Measurements from ENCODE around the gene C3orf52. TPM values are rescaled to one million over a fixed set of nuclear protein-coding genes. Genes with fewer than 3 reads are reported as not detected.

The C3orf52 gene
- total RNA-seq, 1 donor from 2014 or later = 3.7 TPM

DNA sequence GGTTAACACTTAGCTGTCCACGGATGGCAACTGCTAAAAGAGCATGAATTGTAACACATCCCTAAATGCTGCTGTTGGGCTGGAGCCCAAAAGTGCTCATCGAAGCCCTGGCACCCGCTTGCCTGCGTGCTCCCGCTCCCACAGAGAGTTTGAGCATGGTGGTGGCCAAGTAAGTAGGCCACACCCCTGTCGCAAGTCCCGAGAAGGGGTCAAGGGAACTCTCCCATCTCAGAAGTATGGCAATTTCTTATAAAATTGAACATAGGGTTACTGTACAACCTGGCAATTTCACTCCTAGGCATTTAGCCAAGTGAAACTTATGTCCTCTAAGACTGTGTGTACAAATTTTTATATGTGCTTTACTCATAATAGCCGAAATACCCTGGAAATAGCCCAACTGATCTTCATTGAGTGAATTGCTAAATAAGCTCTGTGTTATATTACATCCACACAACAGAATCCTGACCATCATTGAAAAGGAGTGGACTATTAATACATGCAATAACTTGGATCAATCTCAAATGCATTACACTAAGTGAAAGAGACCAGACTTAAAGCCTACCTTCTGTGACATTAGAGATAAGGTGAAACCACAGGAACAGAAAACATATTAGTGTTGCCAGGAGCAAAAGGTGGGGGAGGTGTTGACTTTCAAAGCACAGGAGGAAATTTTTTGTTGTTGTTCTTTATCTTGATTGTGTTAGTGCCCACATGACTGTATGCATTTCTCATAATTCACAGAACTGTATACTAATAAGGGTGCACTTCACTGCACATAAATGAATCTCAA is 48.3 kb downstream of the C3orf52 start:
- Histone ChIP-seq H3K36me3 (ENCODE audit: control insufficient read depth in 3 of 3, insufficient read depth in 3 of 3, low read length in 3 of 3) (no peaks in the 10 kb centered on the region), H3K4me1 (ENCODE audit: control insufficient read depth in 3 of 3, insufficient read depth in 3 of 3, low read length in 3 of 3) (peaks cover 0 to 5% (median 0%) of the 10 kb centered on the region in 3 donors), H3K9me3 (ENCODE audit: control insufficient read depth in 3 of 3, low read length in 3 of 3) (no peaks in the 10 kb centered on the region), H3K27ac (ENCODE audit: low read depth, low read length) (no peak overlapping the region), H3K27me3 (ENCODE audit: control insufficient read depth in 3 of 3, insufficient read depth in 3 of 3, low read length in 3 of 3) (no peaks in the 10 kb centered on the region), H3K9ac (ENCODE audit: low read depth in 1 of 3, low read length in 3 of 3) (no peak overlapping the region), H3K4me3 (ENCODE audit: low read length in 3 of 3) (no peak overlapping the region)

DNA sequence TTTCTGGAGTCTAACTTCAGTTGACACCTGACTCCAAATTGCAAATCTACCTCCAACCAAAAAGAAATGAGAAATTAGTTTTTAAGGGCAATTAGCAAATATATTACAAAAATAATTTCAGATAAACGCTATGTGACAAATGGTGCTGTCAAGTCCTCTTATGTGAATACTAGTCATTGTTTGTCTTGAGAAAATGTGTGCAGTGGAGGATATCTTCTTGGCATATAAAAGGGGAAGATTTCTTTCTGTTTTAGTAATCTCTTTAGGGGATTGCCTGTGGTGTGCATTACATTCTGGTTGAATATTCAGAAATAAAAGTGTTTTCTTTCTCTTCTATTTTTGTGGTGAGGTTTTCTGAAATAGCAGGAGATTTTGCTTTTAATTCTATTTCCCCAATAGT is 49.9 kb downstream of the C3orf52 start:
- H3K27me3 ChIP-seq (ENCODE audit: control insufficient read depth in 3 of 3, insufficient read depth in 3 of 3, low read length in 3 of 3) = no peaks in the 10 kb centered on the region
- no peak overlapping the region for H3K4me3 ChIP-seq (ENCODE audit: low read length in 3 of 3)
- H3K27ac ChIP-seq (ENCODE audit: low read depth, low read length) = no peak overlapping the region
- H3K36me3 ChIP-seq (ENCODE audit: control insufficient read depth in 3 of 3, insufficient read depth in 3 of 3, low read length in 3 of 3) = no peaks in the 10 kb centered on the region
- H3K9me3 ChIP-seq (ENCODE audit: control insufficient read depth in 3 of 3, low read length in 3 of 3) = no peaks in the 10 kb centered on the region
- no peak overlapping the region for H3K9ac ChIP-seq (ENCODE audit: low read depth in 1 of 3, low read length in 3 of 3)
- peaks cover 0 to 5% (median 0%) of the 10 kb centered on the region in 3 donors for H3K4me1 ChIP-seq (ENCODE audit: control insufficient read depth in 3 of 3, insufficient read depth in 3 of 3, low read length in 3 of 3)

DNA sequence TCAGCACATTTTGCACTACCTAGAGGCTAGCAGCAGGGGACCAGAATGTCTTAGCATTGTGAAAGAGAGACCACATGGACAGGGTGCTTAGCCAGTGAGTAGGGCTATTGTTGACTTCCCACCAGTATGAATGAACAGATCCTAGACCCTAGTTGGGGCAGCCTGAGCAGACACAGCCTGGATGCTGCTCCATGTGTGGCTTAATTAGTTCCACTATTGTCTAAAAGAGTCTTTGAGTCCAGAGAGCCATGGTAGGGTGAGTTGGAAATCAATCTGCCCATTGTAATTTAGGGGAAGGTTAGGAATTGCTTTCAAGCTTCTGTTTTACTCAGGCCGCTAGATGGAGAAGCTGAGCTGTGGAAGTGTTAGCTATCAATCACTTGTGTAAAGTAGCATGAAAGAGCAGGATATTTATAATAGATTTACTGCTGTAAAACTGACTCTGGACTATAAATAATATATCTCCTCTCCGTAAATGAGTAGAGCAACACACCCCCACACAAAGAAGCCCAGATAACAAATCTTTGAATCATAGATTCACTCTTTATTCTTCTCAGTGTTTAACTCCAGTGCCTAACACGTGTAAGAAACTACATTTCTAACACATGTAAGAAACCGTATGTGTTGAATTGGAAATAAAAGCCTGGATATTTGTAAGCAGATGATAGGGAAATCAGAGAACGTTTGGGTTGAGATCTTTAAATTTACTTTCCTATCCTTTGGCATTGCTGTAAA is 50.9 kb downstream of the C3orf52 start:
- no peak overlapping the region for H3K27ac ChIP-seq (ENCODE audit: low read depth, low read length)
- no peaks in the 10 kb centered on the region for H3K36me3 ChIP-seq (ENCODE audit: control insufficient read depth in 3 of 3, insufficient read depth in 3 of 3, low read length in 3 of 3)
- no peaks in the 10 kb centered on the region for H3K27me3 ChIP-seq (ENCODE audit: control insufficient read depth in 3 of 3, insufficient read depth in 3 of 3, low read length in 3 of 3)
- H3K9me3 ChIP-seq (ENCODE audit: control insufficient read depth in 3 of 3, low read length in 3 of 3) = no peaks in the 10 kb centered on the region
- no peak overlapping the region for H3K4me3 ChIP-seq (ENCODE audit: low read length in 3 of 3)
- peaks cover 0 to 5% (median 0%) of the 10 kb centered on the region in 3 donors for H3K4me1 ChIP-seq (ENCODE audit: control insufficient read depth in 3 of 3, insufficient read depth in 3 of 3, low read length in 3 of 3)
- no peak overlapping the region for H3K9ac ChIP-seq (ENCODE audit: low read depth in 1 of 3, low read length in 3 of 3)

DNA sequence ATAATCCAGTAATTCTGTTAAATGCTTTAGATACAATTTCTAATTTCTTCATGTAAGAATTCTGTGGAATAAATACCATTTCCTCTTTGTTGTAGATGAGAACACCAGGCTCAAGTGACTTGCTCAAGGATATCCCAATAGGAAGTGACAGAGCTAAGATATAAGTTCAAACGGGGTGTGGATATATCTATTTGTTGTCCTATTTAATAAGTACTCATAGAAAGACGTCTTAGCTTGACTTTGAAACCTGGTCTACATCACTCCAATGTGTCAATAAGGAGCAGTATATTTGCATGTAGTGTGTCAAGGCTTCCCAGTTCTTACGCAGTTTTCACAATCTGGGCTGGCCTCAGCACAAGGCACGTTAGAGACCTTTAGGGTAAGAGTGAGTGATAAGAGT is 51.6 kb downstream of the C3orf52 start:
- Histone ChIP-seq H3K36me3 (ENCODE audit: control insufficient read depth in 3 of 3, insufficient read depth in 3 of 3, low read length in 3 of 3) (no peaks in the 10 kb centered on the region), H3K4me1 (ENCODE audit: control insufficient read depth in 3 of 3, insufficient read depth in 3 of 3, low read length in 3 of 3) (peaks cover 0 to 5% (median 0%) of the 10 kb centered on the region in 3 donors), H3K9me3 (ENCODE audit: control insufficient read depth in 3 of 3, low read length in 3 of 3) (no peaks in the 10 kb centered on the region), H3K27ac (ENCODE audit: low read depth, low read length) (no peak overlapping the region), H3K4me3 (ENCODE audit: low read length in 3 of 3) (no peak overlapping the region), H3K27me3 (ENCODE audit: control insufficient read depth in 3 of 3, insufficient read depth in 3 of 3, low read length in 3 of 3) (no peaks in the 10 kb centered on the region), H3K9ac (ENCODE audit: low read depth in 1 of 3, low read length in 3 of 3) (no peak overlapping the region)

DNA sequence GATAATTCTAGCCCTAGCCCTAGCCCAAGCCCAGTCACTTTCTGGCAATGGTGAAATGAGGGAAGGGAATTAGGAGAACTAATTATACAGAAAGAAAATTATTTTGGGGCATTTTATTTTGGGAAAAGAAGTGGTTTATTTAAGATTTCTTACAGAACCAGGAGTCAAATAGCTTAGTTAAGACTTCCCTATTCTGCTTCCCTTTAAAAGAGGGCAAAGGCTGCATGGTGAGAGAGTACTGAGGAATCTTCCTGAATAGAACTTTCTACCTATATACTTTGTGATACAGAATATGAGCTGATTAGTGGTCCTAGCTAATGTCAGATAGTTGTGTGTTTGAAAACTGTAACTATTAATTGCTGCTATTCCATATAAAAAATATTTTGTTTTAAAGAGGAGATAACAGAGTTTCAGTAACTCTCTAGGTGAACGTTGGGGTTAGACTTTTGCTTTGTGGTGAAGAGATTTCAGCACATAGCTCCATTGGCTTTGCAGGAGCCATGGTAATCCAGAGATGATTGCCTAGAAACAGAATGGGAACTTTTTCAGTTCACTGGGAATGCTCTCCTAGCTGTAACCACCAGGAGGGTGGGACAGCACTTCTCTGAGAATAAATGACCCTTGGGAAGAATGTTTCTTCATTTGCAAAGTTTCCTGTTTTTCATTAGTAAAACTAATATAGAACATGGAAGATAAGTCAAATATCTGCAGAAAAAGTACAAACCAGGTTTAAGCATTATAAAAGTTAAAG is 52.2 kb downstream of the C3orf52 start:
- Histone ChIP-seq H3K27ac (ENCODE audit: low read depth, low read length) (no peak overlapping the region), H3K4me1 (ENCODE audit: control insufficient read depth in 3 of 3, insufficient read depth in 3 of 3, low read length in 3 of 3) (peaks cover 0 to 2% (median 0%) of the 10 kb centered on the region in 3 donors), H3K9ac (ENCODE audit: low read depth in 1 of 3, low read length in 3 of 3) (no peak overlapping the region), H3K9me3 (ENCODE audit: control insufficient read depth in 3 of 3, low read length in 3 of 3) (no peaks in the 10 kb centered on the region), H3K27me3 (ENCODE audit: control insufficient read depth in 3 of 3, insufficient read depth in 3 of 3, low read length in 3 of 3) (no peaks in the 10 kb centered on the region), H3K4me3 (ENCODE audit: low read length in 3 of 3) (no peak overlapping the region), H3K36me3 (ENCODE audit: control insufficient read depth in 3 of 3, insufficient read depth in 3 of 3, low read length in 3 of 3) (no peaks in the 10 kb centered on the region)

DNA sequence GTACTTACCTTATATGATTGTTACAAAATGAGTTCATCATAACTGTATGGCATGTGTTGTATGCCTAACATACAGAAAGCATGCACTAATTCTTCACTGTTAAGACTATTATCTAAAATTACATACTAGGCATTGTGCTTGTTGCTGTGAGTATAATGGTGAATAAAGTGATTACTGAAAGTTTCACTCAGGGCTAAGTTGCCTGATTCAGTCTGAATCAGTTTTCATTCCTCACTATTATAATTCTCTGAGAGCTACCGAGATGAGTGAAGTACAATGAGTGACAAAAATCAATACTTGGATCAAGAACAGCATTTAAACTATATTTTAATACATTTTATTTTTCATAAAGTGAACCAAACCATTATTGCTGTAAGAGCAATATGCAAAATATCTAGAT is 54.4 kb downstream of the C3orf52 start:
- Histone ChIP-seq H3K9ac (ENCODE audit: low read depth in 1 of 3, low read length in 3 of 3) (no peak overlapping the region), H3K9me3 (ENCODE audit: control insufficient read depth in 3 of 3, low read length in 3 of 3) (no peaks in the 10 kb centered on the region), H3K4me1 (ENCODE audit: control insufficient read depth in 3 of 3, insufficient read depth in 3 of 3, low read length in 3 of 3) (peaks cover 0 to 2% (median 0%) of the 10 kb centered on the region in 3 donors), H3K4me3 (ENCODE audit: low read length in 3 of 3) (no peak overlapping the region), H3K27me3 (ENCODE audit: control insufficient read depth in 3 of 3, insufficient read depth in 3 of 3, low read length in 3 of 3) (no peaks in the 10 kb centered on the region), H3K36me3 (ENCODE audit: control insufficient read depth in 3 of 3, insufficient read depth in 3 of 3, low read length in 3 of 3) (no peaks in the 10 kb centered on the region), H3K27ac (ENCODE audit: low read depth, low read length) (no peak overlapping the region)

DNA sequence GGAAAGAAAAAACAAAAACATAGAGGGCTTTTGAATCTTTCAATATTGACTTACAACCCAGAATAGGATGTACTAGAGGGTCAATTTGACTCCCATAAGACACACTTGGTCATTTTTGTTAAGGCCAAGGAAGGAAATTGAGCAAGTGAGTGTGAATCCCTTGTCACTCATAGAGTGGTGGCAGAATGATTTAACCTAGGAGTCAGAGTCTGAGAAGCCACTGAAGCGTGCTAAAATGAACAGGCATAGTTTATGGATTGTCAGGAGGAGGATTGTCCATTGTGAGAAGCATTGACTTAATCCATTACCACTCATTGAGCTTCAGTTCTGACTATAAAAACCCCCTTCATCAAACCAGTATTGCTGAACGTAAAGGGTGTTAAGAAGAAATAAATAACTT is 55.1 kb downstream of the C3orf52 start:
- Histone ChIP-seq H3K9ac (ENCODE audit: low read depth in 1 of 3, low read length in 3 of 3) (no peak overlapping the region), H3K4me1 (ENCODE audit: control insufficient read depth in 3 of 3, insufficient read depth in 3 of 3, low read length in 3 of 3) (peaks cover 0 to 2% (median 0%) of the 10 kb centered on the region in 3 donors), H3K36me3 (ENCODE audit: control insufficient read depth in 3 of 3, insufficient read depth in 3 of 3, low read length in 3 of 3) (no peaks in the 10 kb centered on the region), H3K4me3 (ENCODE audit: low read length in 3 of 3) (no peak overlapping the region), H3K9me3 (ENCODE audit: control insufficient read depth in 3 of 3, low read length in 3 of 3) (no peaks in the 10 kb centered on the region), H3K27me3 (ENCODE audit: control insufficient read depth in 3 of 3, insufficient read depth in 3 of 3, low read length in 3 of 3) (no peaks in the 10 kb centered on the region), H3K27ac (ENCODE audit: low read depth, low read length) (no peak overlapping the region)

DNA sequence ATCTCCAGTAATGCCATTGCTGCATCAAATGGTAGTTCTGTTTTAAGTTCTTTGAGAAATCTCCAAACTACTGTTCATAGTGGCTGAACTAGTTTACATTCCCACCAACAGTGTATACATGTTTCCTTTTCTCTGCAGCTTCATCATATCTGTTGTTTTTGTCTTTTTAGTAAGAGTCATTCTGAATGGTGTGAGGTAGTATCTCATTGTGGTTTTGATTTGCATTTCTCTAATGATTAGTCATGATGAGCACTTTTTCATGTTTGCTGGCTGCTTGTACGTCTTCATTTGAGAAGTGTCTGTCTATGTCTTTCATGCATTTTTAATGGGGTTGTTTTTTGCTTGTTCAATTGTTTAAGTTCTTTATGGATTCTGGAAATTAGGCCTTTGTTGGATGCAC is 57.1 kb downstream of the C3orf52 start:
- Histone ChIP-seq H3K36me3 (ENCODE audit: control insufficient read depth in 3 of 3, insufficient read depth in 3 of 3, low read length in 3 of 3) (no peaks in the 10 kb centered on the region), H3K27me3 (ENCODE audit: control insufficient read depth in 3 of 3, insufficient read depth in 3 of 3, low read length in 3 of 3) (no peaks in the 10 kb centered on the region), H3K4me3 (ENCODE audit: low read length in 3 of 3) (no peak overlapping the region), H3K9ac (ENCODE audit: low read depth in 1 of 3, low read length in 3 of 3) (no peak overlapping the region), H3K4me1 (ENCODE audit: control insufficient read depth in 3 of 3, insufficient read depth in 3 of 3, low read length in 3 of 3) (no peaks in the 10 kb centered on the region), H3K27ac (ENCODE audit: low read depth, low read length) (no peak overlapping the region), H3K9me3 (ENCODE audit: control insufficient read depth in 3 of 3, low read length in 3 of 3) (peaks cover 0 to 2% (median 0%) of the 10 kb centered on the region in 3 donors)

DNA sequence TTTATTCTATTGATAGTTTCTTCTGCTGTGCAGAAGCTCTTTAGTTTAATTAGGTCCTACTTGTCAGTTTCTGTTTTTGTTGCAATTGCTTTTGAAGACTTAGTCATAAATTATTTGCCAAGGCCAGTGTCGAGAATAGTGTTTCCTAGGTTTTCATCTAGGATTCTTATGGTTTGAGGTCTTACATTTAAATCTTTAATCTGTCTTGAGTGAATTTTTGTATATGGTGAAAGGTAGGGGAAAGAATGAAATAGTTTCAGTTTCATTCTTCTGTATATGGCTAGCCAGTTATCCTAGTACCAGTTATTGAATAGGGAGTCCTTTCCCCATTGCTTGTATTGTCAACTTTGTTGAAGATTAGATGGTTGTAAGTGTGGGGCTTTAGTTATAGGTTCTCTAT is 57.5 kb downstream of the C3orf52 start:
- no peak overlapping the region for H3K27ac ChIP-seq (ENCODE audit: low read depth, low read length)
- no peaks in the 10 kb centered on the region for H3K36me3 ChIP-seq (ENCODE audit: control insufficient read depth in 3 of 3, insufficient read depth in 3 of 3, low read length in 3 of 3)
- H3K9ac ChIP-seq (ENCODE audit: low read depth in 1 of 3, low read length in 3 of 3) = no peak overlapping the region
- no peaks in the 10 kb centered on the region for H3K4me1 ChIP-seq (ENCODE audit: control insufficient read depth in 3 of 3, insufficient read depth in 3 of 3, low read length in 3 of 3)
- no peaks in the 10 kb centered on the region for H3K27me3 ChIP-seq (ENCODE audit: control insufficient read depth in 3 of 3, insufficient read depth in 3 of 3, low read length in 3 of 3)
- peaks cover 0 to 2% (median under 1%) of the 10 kb centered on the region in 3 donors for H3K9me3 ChIP-seq (ENCODE audit: control insufficient read depth in 3 of 3, low read length in 3 of 3)
- H3K4me3 ChIP-seq (ENCODE audit: low read length in 3 of 3) = no peak overlapping the region
